H9 (cell line): Measurements from ENCODE around the gene NAE1. TPM values are rescaled to one million over a fixed set of nuclear protein-coding genes. Genes with fewer than 3 reads are reported as not detected.

ENCODE experiments used
- DNase-seq: peaks from one replicate; pipeline ENCODE4 v3.0.0-alpha.2; 2017
- H2AFZ ChIP-seq: one replicate; pipeline ENCODE4 v1.6.1; 2013; ENCODE audit warnings: mild to moderate bottlenecking, low read length, control low read depth, moderate library complexity
- H2AK5ac ChIP-seq: 2 replicates; pipeline ENCODE4 v1.6.1; 2013; ENCODE audit warnings: low read length, control low read depth, mixed read lengths; ENCODE audit not compliant: insufficient read length
- H2BK120ac ChIP-seq: one replicate; pipeline ENCODE4 v1.6.1; 2013; ENCODE audit warnings: low read depth, mild to moderate bottlenecking, low read length, control low read depth, inconsistent platforms; ENCODE audit not compliant: poor library complexity, severe bottlenecking
- H2BK12ac ChIP-seq: 2 replicates; pipeline ENCODE4 v1.6.1; 2013; ENCODE audit warnings: low read length, control low read depth, mixed read lengths, low read depth; ENCODE audit not compliant: insufficient read length
- H2BK15ac ChIP-seq: 2 replicates; pipeline ENCODE4 v1.6.1; 2013; ENCODE audit warnings: low read depth, low read length, control low read depth
- H2BK20ac ChIP-seq: one replicate; pipeline ENCODE4 v1.6.1; 2013; ENCODE audit warnings: low read depth, mild to moderate bottlenecking, low read length, control low read depth, inconsistent platforms; ENCODE audit not compliant: poor library complexity, severe bottlenecking
- H2BK5ac ChIP-seq: 2 replicates; pipeline ENCODE4 v1.6.1; 2013; ENCODE audit warnings: low read length, control low read depth, mixed read lengths; ENCODE audit not compliant: insufficient read length
- H3K14ac ChIP-seq: 2 replicates; pipeline ENCODE4 v1.6.1; 2013; ENCODE audit warnings: low read length, control low read depth; ENCODE audit not compliant: insufficient read depth
- H3K18ac ChIP-seq: 2 replicates; pipeline ENCODE4 v1.6.1; 2013; ENCODE audit warnings: low read depth, mild to moderate bottlenecking, mixed read lengths, low read length, control low read depth; ENCODE audit not compliant: insufficient read length
- H3K23ac ChIP-seq: 2 replicates; pipeline ENCODE4 v1.6.1; 2013; ENCODE audit warnings: low read length, control low read depth, mixed read lengths, low read depth; ENCODE audit not compliant: insufficient read length
- H3K23me2 ChIP-seq: 2 replicates; pipeline ENCODE4 v1.6.1; 2013; ENCODE audit warnings: low read depth, mild to moderate bottlenecking, mixed read lengths, low read length, control low read depth; ENCODE audit not compliant: insufficient read length, poor library complexity, severe bottlenecking
- H3K27ac ChIP-seq: 2 replicates; pipeline ENCODE4 v1.5.1; 2013; ENCODE audit warnings: low read length, control low read depth, mixed read lengths, low read depth; ENCODE audit not compliant: insufficient read length
- H3K27me3 ChIP-seq: 2 replicates; pipeline ENCODE4 v1.6.1; 2013; ENCODE audit warnings: low read length, control low read depth, inconsistent platforms; ENCODE audit not compliant: insufficient read depth
- H3K4ac ChIP-seq: 2 replicates; pipeline ENCODE4 v1.6.1; 2013; ENCODE audit warnings: low read depth, mild to moderate bottlenecking, control low read depth, inconsistent platforms, low read length, moderate library complexity
- H3K4me1 ChIP-seq: 2 replicates; pipeline ENCODE4 v1.6.1; 2013; ENCODE audit warnings: low read length, control low read depth, inconsistent platforms; ENCODE audit not compliant: insufficient read depth
- H3K4me2 ChIP-seq: 2 replicates; pipeline ENCODE4 v1.6.1; 2013; ENCODE audit warnings: low read length, control low read depth, mixed read lengths; ENCODE audit not compliant: insufficient read length, insufficient read depth
- H3K56ac ChIP-seq: 2 replicates; pipeline ENCODE4 v1.6.1; 2013; ENCODE audit warnings: low read depth, mild to moderate bottlenecking, mixed read lengths, low read length, control low read depth; ENCODE audit not compliant: insufficient read length
- H3K79me1 ChIP-seq: 2 replicates; pipeline ENCODE4 v1.6.1; 2013; ENCODE audit warnings: low read depth, mild to moderate bottlenecking, moderate library complexity, low read length, control low read depth, inconsistent platforms; ENCODE audit not compliant: insufficient read depth, poor library complexity, severe bottlenecking
- H3K79me2 ChIP-seq: 2 replicates; pipeline ENCODE4 v1.6.1; 2013; ENCODE audit warnings: low read length, control low read depth, inconsistent platforms; ENCODE audit not compliant: insufficient read depth
- H3K9ac ChIP-seq: 2 replicates; pipeline ENCODE4 v1.6.1; 2013; ENCODE audit warnings: low read length, control low read depth, mixed read lengths; ENCODE audit not compliant: insufficient read length; ENCODE audit errors: extremely low read depth
- H3K9me3 ChIP-seq: one replicate; pipeline ENCODE4 v1.6.1; 2013; ENCODE audit warnings: low read depth, low read length, inconsistent platforms; ENCODE audit not compliant: control insufficient read depth
- H3T11ph ChIP-seq: one replicate; pipeline ENCODE4 v1.6.1; 2013; ENCODE audit warnings: mild to moderate bottlenecking, low read length, control low read depth, inconsistent platforms
- H4K20me1 ChIP-seq: one replicate; pipeline ENCODE4 v1.6.1; 2013; ENCODE audit not compliant: control insufficient read depth, insufficient read length, insufficient read depth
- H4K5ac ChIP-seq: 2 replicates; pipeline ENCODE4 v1.6.1; 2013; ENCODE audit warnings: low read depth, mild to moderate bottlenecking, mixed read lengths, low read length, control low read depth; ENCODE audit not compliant: insufficient read length
- H4K8ac ChIP-seq: replicated peaks from 2 replicates; pipeline ENCODE4 v1.6.1; 2013; ENCODE audit warnings: low read length, control low read depth, mixed read lengths, low read depth; ENCODE audit not compliant: insufficient read length
- H4K91ac ChIP-seq: 2 replicates; pipeline ENCODE4 v1.6.1; 2013; ENCODE audit warnings: low read depth, mild to moderate bottlenecking, moderate library complexity, mixed read lengths, low read length, control low read depth; ENCODE audit not compliant: insufficient read length
- H3K27ac Mint-ChIP-seq, 3 experiments: 2 replicates in 2 of 3; 3 replicates in 1 of 3; pipeline ENCODE4 v1.8.0; 2020 to 2021; ENCODE audit warnings: mixed read lengths in 3 of 3, mild to moderate bottlenecking in 1 of 3, moderate library complexity in 1 of 3
- H3K27me3 Mint-ChIP-seq: 2 replicates; pipeline ENCODE4 v1.8.0; 2021; ENCODE audit warnings: low read depth, mild to moderate bottlenecking, moderate library complexity, mixed read lengths
- H3K36me3 Mint-ChIP-seq, 3 experiments: 2 replicates in 2 of 3; 3 replicates in 1 of 3; pipeline ENCODE4 v1.8.0; 2020 to 2021; ENCODE audit warnings: low read depth in 3 of 3, mixed read lengths in 3 of 3; ENCODE audit not compliant: insufficient read depth in 1 of 3
- H3K4me1 Mint-ChIP-seq, 2 experiments: 2 replicates each; pipeline ENCODE4 v1.8.0; 2020; ENCODE audit warnings: mixed read lengths in 2 of 2
- H3K4me3 Mint-ChIP-seq, 2 experiments: 2 replicates in 1 of 2; 3 replicates in 1 of 2; pipeline ENCODE4 v1.8.0; 2020 to 2021; ENCODE audit warnings: mild to moderate bottlenecking in 2 of 2, mixed read lengths in 2 of 2, moderate library complexity in 1 of 2
- H3K9me3 Mint-ChIP-seq, 2 experiments: 2 replicates in 1 of 2; 3 replicates in 1 of 2; pipeline ENCODE4 v1.8.0; 2020; ENCODE audit warnings: mild to moderate bottlenecking in 2 of 2, mixed read lengths in 2 of 2, moderate library complexity in 1 of 2
- WGBS: extraction: QIAGEN DNeasy Blood & Tissue Kit; methylation state at CpG from one replicate; pipeline ENCODE4 v1.1.7; 2013; ENCODE audit warnings: missing lambda C conversion rate, low lambda C conversion rate, mixed read lengths; ENCODE audit not compliant: insufficient read length; ENCODE audit errors: extremely low coverage; 5-methylcytosine and 5-hydroxymethylcytosine counted together
- total RNA-seq: library from RNA; stranded (reverse); gene quantifications from 2 replicates; pipeline ENCODE4 v1.2.1, GENCODE V29; 2021
- TF ChIP-seq, protein P1 (sequence below): fragments of 200-600 bp; sonication (generic); conservative IDR thresholded peaks from 3 replicates; pipeline ENCODE4 v1.8.0; 2021; ENCODE audit warnings: antibody characterized with exemption, mild to moderate bottlenecking

NAE1 gene
- total RNA-seq, 1 experiment from 2014 or later: 144 TPM

DNA sequence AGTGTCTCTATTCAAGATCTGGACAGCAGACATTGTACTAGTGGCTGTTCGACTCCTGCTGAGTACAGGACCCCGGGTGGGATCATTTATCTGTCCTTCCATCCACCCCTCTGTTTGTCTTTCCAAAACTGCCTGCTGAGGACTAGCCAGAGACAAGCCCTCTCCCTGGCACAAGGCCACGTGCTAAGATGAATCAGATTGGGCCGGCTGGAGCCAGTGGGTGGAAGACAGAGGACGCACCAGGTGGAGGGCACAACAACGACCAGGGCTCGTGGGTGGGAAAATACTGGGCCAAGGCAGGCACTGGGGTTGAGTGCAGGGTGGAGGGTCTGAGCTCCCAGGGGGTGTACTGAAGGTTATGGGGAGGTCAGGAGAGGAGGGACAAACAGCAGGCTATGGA is 12.0 kb upstream of the NAE1 start:
- peaks cover 5 to 6% of the 10 kb centered on the region in 2 experiments; a peak in 3 of 5 replicates for H3K9me3 Mint-ChIP-seq
- Histone ChIP-seq H3K9me3 (no peaks in the 10 kb centered on the region), H3T11ph (no peak overlapping the region), H3K4ac (no peak overlapping the region), H3K56ac (no peak overlapping the region), H3K79me1 (no peaks in the 10 kb centered on the region), H3K23me2 (peaks cover 13% of the 10 kb centered on the region), H2BK15ac (no peak overlapping the region), H4K20me1 (no peaks in the 10 kb centered on the region), H2BK12ac (no peak overlapping the region), H3K27ac (no peak overlapping the region), H4K5ac (no peak overlapping the region), H3K4me1 (no peaks in the 10 kb centered on the region; the same call in 1 of the 2 replicates), H3K79me2 (no peaks in the 10 kb centered on the region), H2AFZ (no peak overlapping the region), H3K27me3 (peaks cover 17% of the 10 kb centered on the region), H3K18ac (no peak overlapping the region), H2BK20ac (no peak overlapping the region), H3K9ac (no peak overlapping the region), H3K14ac (no peak overlapping the region), H2BK5ac (no peak overlapping the region), H2AK5ac (no peak overlapping the region), H3K4me2 (no peak overlapping the region), H2BK120ac (no peak overlapping the region), H4K91ac (no peak overlapping the region), H4K8ac (no peak overlapping the region), H3K23ac (no peak overlapping the region)
- TF ChIP-seq, protein P1, sequence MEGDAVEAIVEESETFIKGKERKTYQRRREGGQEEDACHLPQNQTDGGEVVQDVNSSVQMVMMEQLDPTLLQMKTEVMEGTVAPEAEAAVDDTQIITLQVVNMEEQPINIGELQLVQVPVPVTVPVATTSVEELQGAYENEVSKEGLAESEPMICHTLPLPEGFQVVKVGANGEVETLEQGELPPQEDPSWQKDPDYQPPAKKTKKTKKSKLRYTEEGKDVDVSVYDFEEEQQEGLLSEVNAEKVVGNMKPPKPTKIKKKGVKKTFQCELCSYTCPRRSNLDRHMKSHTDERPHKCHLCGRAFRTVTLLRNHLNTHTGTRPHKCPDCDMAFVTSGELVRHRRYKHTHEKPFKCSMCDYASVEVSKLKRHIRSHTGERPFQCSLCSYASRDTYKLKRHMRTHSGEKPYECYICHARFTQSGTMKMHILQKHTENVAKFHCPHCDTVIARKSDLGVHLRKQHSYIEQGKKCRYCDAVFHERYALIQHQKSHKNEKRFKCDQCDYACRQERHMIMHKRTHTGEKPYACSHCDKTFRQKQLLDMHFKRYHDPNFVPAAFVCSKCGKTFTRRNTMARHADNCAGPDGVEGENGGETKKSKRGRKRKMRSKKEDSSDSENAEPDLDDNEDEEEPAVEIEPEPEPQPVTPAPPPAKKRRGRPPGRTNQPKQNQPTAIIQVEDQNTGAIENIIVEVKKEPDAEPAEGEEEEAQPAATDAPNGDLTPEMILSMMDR: no peak
- no peak overlapping the region; a peak in 1 of 5 replicates for H3K4me3 Mint-ChIP-seq
- no peak for DNase-seq
- H3K27me3 Mint-ChIP-seq: peaks cover 93% of the 10 kb centered on the region
- WGBS: no CpG with 5 or more reads among the region's 7 CpGs
- peaks cover 2 to 16% of the 10 kb centered on the region in 2 experiments; a peak in 3 of 4 replicates for H3K4me1 Mint-ChIP-seq
- H3K36me3 Mint-ChIP-seq: no peaks in the 10 kb centered on the region; a peak in 1 of 7 replicates
- H3K27ac Mint-ChIP-seq: no peak overlapping the region
